ENCODE results near the gene TAS2R41.
A peak's percentile ranks its signal among the peaks of the same experiment; 100 is the strongest.

The TAS2R41 gene

DNA sequence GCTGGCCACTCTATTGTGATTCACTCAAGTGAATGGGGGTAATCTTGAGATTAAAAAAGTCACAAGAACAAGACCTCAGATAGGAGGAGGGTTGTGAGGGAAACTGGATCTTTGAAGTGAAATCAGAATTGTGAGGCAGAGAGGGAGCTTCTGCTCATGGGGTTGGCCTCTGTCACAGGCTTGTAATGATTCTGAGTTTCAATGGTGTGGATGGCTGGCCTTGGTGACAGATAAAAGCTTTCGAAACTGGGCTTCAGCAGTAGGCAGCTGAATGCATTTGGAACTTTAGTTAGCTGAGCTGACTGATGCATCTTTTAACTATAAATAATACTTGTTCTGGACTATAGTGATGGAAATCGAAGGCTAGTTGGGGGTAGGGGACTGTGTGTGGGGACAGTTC lies 22.2 kb upstream of the TAS2R41 start:
- no peak for TF ChIP-seq CTCF (conservative IDR thresholded peaks at IDR 0.05; ENCODE audit: control insufficient read depth, insufficient read depth, low read depth, low read length)
- DNase-seq (ENCODE audit: low read depth) = no peak
- no peak overlapping the region for H3K4me3 ChIP-seq (ENCODE audit: control insufficient read depth, low read depth, low read length)

- TF ChIP-seq CTCF (conservative IDR thresholded peaks at IDR 0.05; ENCODE audit: control insufficient read depth, insufficient read depth, low read depth, low read length) = no peak
- DNase-seq (ENCODE audit: low read depth) = no peak
- no peak overlapping the region for H3K4me3 ChIP-seq (ENCODE audit: control insufficient read depth, low read depth, low read length)
Measured at GRCh38 chr7:143455942-143456341, 21.7 kb upstream of the TAS2R41 start.

DNA sequence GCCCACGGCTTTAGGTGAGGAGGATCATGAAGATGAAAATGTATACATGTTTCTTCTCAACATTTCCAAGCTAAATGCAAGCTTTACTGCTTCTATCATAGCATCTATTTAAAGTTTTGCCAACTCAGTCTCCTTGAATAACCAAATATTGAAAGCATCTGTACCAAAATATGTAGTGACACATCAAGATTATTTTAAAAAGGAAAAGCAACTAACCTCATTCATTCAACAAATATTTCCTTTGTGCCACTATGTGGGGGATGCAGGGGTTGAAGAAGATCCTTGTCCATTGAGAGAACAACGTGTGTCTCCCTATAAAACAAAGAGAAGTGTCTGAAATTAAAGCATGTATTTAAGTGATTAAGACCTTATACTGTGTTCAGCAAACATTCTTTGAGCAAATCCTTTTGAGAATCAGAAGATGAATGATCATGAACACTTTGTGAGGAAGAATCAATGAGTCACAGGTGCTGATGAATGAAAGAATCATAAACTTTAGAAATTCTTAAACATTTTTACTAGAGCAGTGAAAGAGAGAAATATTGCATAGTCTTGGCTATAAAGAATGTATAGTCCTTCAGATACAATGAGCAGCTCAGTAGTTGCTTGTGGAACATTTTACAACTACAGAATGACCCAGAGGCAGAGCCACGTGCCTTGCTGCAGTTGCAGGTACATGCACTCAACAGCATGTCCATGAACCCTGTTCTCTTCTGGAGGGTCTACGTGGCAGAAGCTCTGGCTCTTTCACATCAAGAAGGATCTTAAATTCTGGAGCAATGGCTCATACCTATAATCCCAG lies 20.5 kb upstream of the TAS2R41 start:
- H3K4me3 ChIP-seq (ENCODE audit: control insufficient read depth, low read depth, low read length) = no peak overlapping the region
- DNase-seq (ENCODE audit: low read depth) = peak; percentile 45
- no peak for TF ChIP-seq CTCF (conservative IDR thresholded peaks at IDR 0.05; ENCODE audit: control insufficient read depth, insufficient read depth, low read depth, low read length)

DNA sequence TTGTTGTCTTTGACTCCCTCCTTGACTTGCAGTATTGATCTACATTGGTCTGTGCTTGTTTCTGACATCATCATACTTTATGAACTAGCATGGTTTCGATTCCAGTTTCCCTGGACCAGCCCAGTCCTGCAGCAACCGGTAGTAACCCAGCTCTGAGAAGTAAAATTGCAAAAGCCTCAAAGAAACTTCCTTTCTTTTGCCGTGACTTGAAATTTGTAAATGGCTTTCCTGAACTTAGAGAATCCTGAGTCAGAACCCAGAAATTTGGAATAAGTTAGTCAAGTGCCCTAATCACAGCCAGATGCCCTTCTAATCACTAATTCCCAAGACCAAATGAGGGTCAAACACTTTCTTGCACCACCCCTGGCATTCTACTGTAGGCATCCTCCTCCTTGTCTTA lies 19.4 kb upstream of the TAS2R41 start:
- TF ChIP-seq CTCF (conservative IDR thresholded peaks at IDR 0.05; ENCODE audit: control insufficient read depth, insufficient read depth, low read depth, low read length) = no peak
- no peak overlapping the region for H3K4me3 ChIP-seq (ENCODE audit: control insufficient read depth, low read depth, low read length)
- peak; percentile 82 for DNase-seq (ENCODE audit: low read depth)

DNA sequence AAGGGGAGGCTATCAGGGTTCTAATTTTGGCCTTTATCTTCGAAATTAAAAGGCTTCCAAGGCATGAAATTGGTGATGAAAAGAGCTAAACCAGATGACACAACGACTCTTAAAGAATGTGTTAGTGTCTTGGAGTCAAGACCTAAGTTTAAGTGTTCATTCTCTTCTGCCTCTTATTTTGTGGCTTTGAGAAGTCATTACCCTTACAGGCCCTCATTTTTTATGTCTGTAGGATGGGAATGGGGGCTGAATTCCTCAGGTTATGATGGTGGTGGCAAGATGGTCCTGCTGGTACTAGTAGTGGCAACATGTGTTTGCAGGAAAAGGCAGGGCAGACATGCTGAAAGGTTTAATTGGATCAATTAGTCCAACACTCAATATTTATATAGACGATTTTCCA lies 19.0 kb upstream of the TAS2R41 start:
- DNase-seq (ENCODE audit: low read depth) = no peak

GRCh38 chr7:143459359-143459758 lies 18.3 kb upstream of the TAS2R41 start:
- no peak overlapping the region for H3K4me3 ChIP-seq (ENCODE audit: control insufficient read depth, low read depth, low read length)
- no peak for DNase-seq (ENCODE audit: low read depth)
- no peak for TF ChIP-seq CTCF (conservative IDR thresholded peaks at IDR 0.05; ENCODE audit: control insufficient read depth, insufficient read depth, low read depth, low read length)

More for the DNA sequence above, 19.0 kb upstream of the TAS2R41 start:
- no peak for TF ChIP-seq CTCF (conservative IDR thresholded peaks at IDR 0.05; ENCODE audit: control insufficient read depth, insufficient read depth, low read depth, low read length)
- no peak overlapping the region for H3K4me3 ChIP-seq (ENCODE audit: control insufficient read depth, low read depth, low read length)

Measured in fibroblast of mammary gland (primary cell).